ENCODE measurements around the gene DYSF. TPM values are rescaled to one million over a fixed set of nuclear protein-coding genes. Genes with fewer than 3 reads are reported as not detected.
A peak's percentile ranks its signal among the peaks of the same experiment; 100 is the strongest.

Gene DYSF
- total RNA-seq, 4 donors from 2014 or later = 10.3 to 14.9 (median 14.4) TPM

GRCh38 chr2:71556692-71557250 is 103.4 kb downstream of the DYSF start:
- Histone ChIP-seq H3K9me3 (no peaks in the 10 kb centered on the region), H3K4me3 (replicated peaks in 1 of 3) (no peak overlapping the region), H3K27me3 (no peaks in the 10 kb centered on the region), H3K36me3 (no peaks in the 10 kb centered on the region), H3K4me1 (peaks cover 7 to 47% of the 10 kb centered on the region in 2 donors), H3K27ac (no peak overlapping the region)
- DNase-seq = no peak
- intact Hi-C loops (cut with DNase I) = loop anchor here (10.0 kb wide), 2 partner anchors 578 to 1188 kb away; no protein-coding TSS in a partner anchor
- WGBS, 2 donors = 71 to 80% methylated on average over 5 of the region's 5 CpGs
- TF ChIP-seq CTCF (IDR thresholded peaks at IDR 0.05) (no peak), POLR2A (IDR thresholded peaks at IDR 0.05) (no peak)

- 92 to 97% methylated on average over 6 of the region's 6 CpGs for WGBS, 2 donors
- H3K27me3 ChIP-seq = no peaks in the 10 kb centered on the region
- H3K4me3 ChIP-seq (replicated peaks in 1 of 3) = no peak overlapping the region
- TF ChIP-seq CTCF (IDR thresholded peaks at IDR 0.05) (no peak), POLR2A (IDR thresholded peaks at IDR 0.05) (no peak)
- H3K9me3 ChIP-seq = no peaks in the 10 kb centered on the region
- no peaks in the 10 kb centered on the region for H3K36me3 ChIP-seq
- intact Hi-C loops (cut with DNase I) = loop anchor here (10.0 kb wide), 2 partner anchors 577 to 1187 kb away; no protein-coding TSS in a partner anchor
- DNase-seq = no peak
- no peak overlapping the region for H3K27ac ChIP-seq
- H3K4me1 ChIP-seq = peaks cover 7 to 50% of the 10 kb centered on the region in 2 donors
Observed at GRCh38 chr2:71557321-71557720, 104.0 kb downstream of the DYSF start.

GRCh38 chr2:71558300-71559051 is 105.1 kb downstream of the DYSF start:
- intact Hi-C loops (cut with DNase I) = loop anchor here (10.0 kb wide), 2 partner anchors 576 to 1186 kb away; no protein-coding TSS in a partner anchor
- DNase-seq = peak; percentile 87 to 90
- no peak for TF ChIP-seq CTCF (IDR thresholded peaks at IDR 0.05)
- no peak for TF ChIP-seq POLR2A (IDR thresholded peaks at IDR 0.05)
- no peaks in the 10 kb centered on the region for H3K9me3 ChIP-seq
- no peak overlapping the region for H3K4me3 ChIP-seq (replicated peaks in 1 of 3)
- no peaks in the 10 kb centered on the region for H3K36me3 ChIP-seq
- H3K4me1 ChIP-seq = peaks cover 7 to 59% of the 10 kb centered on the region in 2 donors
- H3K27ac ChIP-seq = peak overlapping the region in 2 of 3 donors; percentile 51 to 56
- H3K27me3 ChIP-seq = no peaks in the 10 kb centered on the region
- 46 to 51% methylated on average over 4 to 8 of the region's 10 CpGs for WGBS, 2 donors

- DNase-seq = no peak
- TF ChIP-seq POLR2A (IDR thresholded peaks at IDR 0.05) (no peak), CTCF (IDR thresholded peaks at IDR 0.05) (no peak)
- no peak overlapping the region for H3K4me3 ChIP-seq (replicated peaks in 1 of 3)
- peak overlapping the region in 2 of 3 donors; percentile 33 to 51 for H3K27ac ChIP-seq
- H3K9me3 ChIP-seq = no peaks in the 10 kb centered on the region
- peaks cover 7 to 59% of the 10 kb centered on the region in 2 donors for H3K4me1 ChIP-seq
- no peaks in the 10 kb centered on the region for H3K27me3 ChIP-seq
- intact Hi-C loops (cut with DNase I) = loop anchor here (10.0 kb wide), 2 partner anchors 576 to 1186 kb away; no protein-coding TSS in a partner anchor
- H3K36me3 ChIP-seq = no peaks in the 10 kb centered on the region
- 88 to 91% methylated on average over 13 to 15 of the region's 15 CpGs for WGBS, 2 donors
Observed at GRCh38 chr2:71559080-71559827, 105.9 kb downstream of the DYSF start.
